Measurements from ENCODE around the gene KCTD1.
A peak's percentile ranks its signal among the peaks of the same experiment; 100 is the strongest.

Gene KCTD1

DNA sequence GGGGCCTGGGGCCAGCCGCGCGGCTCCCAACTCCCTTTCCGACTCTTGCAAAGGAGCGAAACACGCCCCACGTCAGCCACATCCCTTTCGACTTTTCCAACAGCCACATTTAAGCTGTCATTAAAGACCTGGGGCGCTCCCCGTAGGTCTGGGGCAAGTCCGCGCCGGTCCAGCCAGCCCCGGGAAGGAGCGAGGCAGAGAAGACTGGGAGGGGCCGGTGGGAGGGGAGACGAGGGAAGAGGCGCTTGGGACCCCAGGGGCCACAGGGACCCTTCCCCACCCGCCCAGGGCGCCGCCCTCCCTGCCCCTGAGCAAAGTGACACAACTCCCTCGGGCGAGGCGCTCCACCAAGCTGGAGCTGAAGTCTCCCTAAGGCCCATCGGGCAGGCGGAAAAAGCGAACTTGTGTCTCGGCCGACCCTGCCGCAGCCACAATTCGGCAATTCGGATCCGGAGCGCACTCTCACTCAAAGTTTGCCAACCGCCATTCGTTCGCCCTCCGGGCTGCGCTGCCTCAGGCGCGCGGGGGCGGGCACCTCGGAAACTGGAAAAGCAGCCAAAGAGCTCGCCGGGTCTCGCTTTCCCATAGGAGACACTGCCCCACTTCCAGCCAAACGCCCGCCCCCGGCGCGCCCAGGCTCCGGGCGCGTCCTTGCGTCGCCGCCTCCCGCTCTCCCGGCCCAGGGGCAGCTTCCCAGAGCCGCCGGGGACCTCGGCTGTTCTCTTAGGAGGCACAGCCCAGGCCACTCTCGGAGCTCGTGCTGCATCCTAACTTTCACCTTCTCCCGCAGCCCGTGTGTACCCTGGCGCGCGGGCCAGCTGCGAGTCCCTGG, 1.1 kb upstream of the KCTD1 start:
- DNase-seq: no peak

DNA sequence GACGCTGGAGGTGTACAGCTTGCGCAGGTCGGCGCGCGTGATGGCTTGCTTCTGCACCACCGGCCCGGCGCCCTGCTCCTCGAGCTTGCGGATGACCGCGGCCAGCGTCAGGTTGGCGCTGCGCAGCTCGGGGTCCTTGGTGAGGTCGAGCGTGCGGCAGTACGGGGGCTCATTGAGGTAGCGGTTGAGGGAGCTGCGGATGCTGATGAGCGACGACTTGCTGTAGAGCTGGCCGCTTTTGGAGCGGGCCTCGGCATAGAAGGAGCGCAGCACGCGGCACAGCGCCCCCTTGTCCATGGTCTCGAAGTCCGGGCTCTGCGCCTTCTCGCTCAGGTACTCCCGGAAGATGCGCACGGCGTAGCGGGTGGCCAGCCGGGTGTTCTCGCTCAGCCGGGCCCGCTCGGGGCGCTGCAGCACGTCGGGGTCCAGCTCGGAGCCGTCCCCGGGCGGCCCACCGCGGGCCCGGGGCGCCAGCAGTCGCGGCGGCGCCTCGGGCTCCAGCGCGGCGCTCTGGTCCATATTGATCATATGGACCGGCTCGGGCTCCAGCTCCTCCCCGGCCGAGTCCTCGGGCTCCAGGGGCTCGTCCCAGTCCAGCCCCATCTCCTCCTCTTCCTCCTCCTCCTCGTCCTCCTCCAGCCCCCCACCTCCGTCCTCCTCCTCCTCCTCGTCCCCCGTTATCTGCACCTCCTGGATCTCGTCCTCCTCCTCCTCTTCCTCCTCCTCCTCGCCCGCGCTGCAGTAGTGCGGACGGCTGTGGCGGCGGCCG, 523 bp downstream of the KCTD1 start:
- DNase-seq: peak; percentile 30

- DNase-seq: no peak
Observed at GRCh38 chr18:26546875-26547645, 1.3 kb downstream of the KCTD1 start.

DNA sequence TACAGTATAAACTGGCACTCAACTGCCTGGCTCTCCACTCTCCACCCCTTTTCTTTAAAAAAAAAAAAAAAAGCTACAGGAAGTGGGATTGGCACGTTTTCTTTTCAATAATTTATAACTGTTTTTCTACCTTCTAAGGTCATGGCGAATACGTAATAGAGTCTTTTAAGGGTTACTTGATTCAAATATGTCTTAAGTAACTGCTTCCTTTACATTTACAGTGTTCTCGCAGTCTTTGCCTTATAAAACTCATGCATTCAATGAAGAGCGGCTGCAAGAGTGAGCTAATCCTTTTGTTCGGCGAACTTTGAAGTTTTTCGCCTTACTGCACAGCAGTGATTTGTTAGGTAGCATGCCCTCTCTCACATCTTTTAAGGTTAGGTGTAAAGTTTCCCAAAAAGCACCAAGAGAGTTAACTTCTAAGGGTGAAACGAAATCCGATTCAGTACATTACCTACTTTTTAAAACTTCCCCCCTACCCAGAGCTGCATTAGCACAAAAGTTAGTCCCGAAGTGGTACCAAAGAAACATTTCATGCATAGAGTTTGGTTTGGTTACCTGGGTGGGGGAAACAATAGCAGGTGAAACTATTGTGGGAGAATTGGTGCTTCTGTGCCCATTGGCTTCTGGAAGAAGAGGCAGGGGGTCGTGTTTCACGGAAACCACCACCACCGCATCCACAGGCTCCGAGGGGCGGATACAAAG, 2.0 kb downstream of the KCTD1 start:
- no peak for DNase-seq

DNA sequence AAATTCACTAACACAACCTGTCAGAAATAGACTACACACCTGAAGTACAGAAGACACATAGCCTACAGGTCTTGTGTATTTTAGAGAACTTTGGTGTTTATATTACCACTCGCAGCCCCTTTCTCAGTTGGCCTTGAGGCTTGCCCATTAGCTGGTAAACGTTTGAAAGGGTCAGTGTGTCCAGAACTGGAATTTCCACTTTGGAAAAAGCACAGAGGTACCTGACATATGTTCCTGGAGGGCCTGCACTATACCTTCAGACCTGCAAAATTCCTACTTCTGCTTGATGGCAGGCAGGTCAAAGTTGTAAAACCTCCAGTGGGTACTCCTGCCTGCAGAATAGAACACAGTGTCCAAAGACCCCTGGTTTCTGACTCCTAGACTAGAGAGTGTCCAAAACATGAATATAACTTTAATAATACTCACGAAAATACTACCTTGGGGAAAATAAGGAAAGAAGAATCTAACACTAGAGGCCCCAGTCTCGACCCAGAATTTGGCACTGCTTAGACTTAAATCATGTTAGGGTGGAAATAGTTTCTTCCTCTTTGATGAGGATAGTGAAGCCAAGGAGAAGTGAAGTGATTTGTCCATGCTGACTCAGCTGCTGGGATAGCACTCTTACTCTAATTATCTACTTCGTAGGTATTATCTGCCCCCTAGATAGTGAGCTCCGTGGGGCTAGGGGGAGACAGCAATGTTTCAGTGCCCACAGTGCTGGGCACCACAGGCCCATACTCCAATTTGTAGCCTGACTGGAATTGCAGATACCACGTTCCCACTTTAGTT, 2.8 kb downstream of the KCTD1 start:
- no peak for DNase-seq

GRCh38 chr18:26544451-26544850, 3.9 kb downstream of the KCTD1 start:
- no peak for DNase-seq

DNA sequence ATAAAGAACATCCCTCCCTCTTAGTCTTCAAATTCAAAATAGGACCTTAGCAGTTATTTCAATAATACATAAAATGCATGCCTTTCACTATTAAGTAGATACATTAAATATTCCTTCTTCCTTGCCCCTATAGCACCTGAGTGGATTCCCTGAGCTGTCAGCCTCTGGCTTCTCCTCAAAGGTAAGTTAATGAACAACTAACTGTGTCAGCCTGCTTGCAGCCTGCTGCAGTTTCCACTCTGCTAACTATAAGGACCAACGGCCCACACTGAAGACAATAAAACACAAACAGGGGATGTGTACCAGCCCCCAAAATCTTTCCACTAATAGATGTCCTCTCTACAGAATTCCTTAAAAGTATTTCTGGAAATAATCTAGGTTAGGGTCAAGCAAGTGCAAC, 5.0 kb downstream of the KCTD1 start:
- no peak for DNase-seq

DNA sequence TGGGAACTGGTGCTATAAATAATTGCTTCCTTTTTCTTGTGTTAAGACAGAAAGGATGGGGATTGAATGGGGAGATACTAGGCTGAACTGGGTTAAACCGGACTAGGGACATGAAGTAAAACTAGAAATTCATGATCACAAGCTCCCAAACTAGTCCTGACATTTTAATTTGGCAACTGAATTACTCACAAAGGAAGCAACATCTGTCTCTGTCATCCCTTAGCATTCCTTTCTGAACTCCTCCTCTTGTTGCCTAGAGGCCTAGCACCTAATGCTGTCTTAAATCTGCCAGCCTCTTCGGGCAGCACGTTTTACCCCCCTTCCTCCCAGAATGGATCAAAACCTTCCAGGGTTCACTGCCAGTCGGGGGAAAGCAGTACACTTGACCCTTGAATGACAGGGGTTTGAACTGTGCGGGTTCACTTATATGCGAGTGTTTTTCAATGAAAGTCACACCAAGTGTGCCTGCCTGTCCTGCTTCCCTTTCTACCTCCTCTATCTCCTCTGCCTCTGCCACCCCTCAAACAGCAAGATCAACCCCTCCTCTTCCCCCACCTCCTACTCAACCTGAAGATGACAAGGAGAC, 8.2 kb downstream of the KCTD1 start:
- no peak for DNase-seq

GRCh38 chr18:26538524-26538923, 9.8 kb downstream of the KCTD1 start:
- no peak for DNase-seq

DNA sequence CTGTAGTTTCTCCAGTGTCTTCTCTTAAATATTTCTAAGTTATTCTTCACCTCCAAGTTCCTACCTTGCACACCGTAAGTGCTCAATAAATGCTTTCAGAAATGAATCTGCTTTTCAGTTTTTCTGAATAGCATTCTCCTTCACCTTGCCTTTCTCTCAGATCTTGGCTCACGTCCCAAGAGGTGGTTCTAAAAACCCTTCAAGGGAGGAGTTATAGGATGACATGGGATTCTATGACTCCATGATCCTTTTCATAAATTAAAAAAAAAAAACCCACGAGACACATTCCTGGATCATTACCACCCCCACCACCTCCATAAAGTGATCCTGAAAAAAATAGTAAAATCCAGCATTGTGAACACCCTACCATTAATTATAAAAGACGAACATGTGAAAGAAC, 11.7 kb downstream of the KCTD1 start:
- DNase-seq: no peak

GRCh38 chr18:26536032-26536431, 12.3 kb downstream of the KCTD1 start:
- DNase-seq: no peak

DNA sequence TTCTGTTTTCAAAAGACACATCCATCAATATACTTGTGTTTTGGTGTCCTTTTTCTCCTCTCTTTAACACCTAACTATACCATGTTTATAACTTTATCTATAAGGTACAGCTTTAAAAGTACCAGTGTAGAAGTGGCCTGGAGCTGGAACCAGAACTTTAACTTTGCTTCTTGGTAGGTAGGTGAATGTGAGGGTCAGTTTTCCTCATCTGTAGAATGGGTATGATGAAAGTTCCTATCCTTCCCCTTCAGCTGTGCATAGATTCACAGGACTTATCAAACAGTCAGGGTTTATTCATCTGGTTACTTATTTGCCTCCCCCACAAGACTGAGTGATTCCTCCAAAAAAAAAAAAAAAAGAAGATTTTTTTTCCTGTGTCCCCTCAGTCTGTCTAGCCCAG, 12.7 kb downstream of the KCTD1 start:
- DNase-seq: no peak

- no peak for DNase-seq
Observed at GRCh38 chr18:26532367-26533340, 15.7 kb downstream of the KCTD1 start.

- DNase-seq: no peak
Observed at GRCh38 chr18:26531605-26532298, 16.6 kb downstream of the KCTD1 start.

DNA sequence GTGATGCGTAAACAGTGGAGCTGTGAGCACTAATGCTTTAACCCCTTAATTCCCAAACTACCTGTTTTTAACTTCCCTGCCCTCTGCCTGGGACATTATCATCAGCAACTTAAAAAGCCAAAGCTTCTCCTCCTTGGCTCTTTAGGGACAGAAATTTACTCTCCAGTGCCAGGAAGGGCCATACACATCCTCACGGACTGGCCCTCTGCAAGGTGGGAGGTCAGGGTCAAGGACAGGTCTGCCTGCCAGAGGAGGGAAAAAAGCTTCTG, 21.5 kb downstream of the KCTD1 start:
- no peak for DNase-seq

DNA sequence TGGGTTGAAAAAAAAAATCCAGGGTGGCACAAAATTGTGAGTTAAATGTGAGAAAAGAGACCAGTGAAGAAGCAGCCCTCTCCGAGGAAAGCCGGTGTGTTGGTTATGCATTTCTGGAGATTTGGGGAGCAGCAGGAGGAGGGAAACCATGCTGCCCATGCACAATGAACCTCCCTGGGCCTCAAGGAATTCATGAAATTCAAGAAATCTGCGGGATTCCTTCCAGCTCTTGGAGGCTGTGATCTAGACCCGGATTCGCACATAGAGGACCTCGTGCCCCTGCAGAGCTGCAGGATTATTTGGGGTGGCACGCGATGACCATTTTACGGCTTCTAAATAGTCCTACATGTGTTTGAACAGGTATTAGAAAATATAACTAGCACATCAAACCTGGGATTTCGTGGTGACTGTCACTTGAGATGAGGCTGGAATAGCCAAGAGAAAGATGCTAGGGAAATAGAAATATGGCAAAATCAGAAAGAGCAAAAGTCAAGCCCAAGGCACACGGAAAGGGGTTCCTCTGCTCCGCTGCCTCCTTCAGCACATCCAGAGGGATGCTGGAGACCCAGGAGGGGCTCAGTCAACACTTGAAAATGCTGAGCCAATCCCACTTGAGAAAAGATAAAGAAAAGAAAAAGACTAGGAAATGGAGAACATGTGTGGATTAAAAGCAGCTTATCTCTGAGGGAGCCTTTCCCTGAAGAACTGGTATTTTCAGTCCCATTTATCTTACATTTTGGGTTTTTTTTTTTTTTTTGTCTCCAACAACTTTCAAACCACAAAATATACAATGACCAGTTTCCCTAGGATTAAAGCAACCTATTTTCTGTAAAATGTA, 22.0 kb downstream of the KCTD1 start:
- DNase-seq: no peak

- no peak for DNase-seq
Observed at GRCh38 chr18:26524504-26525351, 23.6 kb downstream of the KCTD1 start.

DNA sequence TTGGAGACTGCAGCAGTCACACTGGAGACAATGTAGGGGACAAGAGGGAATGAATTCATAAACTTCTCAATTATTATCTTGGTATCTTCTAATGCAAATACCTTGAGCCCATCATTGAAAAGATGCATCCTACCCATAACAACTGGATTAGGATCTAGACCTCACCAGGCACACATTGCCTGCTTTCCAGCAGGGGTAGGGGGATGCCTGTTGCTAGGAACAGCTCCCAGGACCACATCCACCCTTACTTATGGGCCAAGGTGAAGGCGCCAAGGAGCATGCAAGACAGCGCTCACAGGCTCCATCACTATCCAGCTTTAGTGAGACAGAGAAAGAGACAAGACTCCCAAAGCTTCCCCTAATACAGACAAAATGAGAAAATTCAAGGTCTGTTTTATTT, 24.4 kb downstream of the KCTD1 start:
- no peak for DNase-seq

Data from central memory CD4-positive, alpha-beta T cell (primary cell).